ENCODE measurements around the gene HAO1.
A peak's percentile ranks its signal among the peaks of the same experiment; 100 is the strongest.

The HAO1 gene

DNA sequence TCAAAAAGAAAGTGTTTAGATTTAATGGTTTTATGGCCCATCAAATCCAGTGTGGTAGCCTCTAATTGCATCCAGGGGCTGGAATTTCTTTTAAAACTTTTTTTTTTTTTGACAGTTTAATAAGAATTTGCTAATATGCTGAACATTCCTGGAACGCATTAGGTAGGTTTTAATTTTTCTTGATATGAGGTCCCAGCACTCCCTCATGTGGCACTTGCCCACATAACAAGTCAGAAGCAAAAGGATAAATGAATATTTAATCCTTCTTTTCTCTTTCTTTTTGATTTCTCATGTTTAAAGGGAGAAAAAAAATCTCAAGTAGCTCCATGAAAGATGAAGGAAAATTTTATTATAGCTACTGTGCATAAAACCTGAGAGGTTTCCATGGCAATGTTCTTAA, 13.5 kb downstream of the HAO1 start:
- peak; percentile 45 for DNase-seq (ENCODE audit: low read depth)

DNA sequence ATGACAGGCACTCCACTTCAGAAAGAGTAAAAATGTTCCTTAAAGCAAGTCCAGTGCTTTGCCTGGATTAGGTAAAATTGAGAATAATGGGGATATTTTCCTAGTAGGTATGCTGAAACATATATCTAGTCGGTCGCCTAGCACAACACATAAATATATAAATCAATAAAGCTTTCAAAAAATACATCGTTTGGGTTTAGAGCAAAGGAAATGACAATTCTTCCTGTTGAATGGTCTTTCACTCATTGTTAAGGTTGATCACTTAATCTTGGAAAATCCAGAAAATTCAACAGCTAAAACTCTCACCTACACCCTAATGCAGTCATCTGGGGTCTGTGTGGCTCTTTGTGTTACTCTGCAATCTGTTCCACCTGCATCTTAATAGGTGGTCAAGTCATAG, 13.9 kb downstream of the HAO1 start:
- no peak for DNase-seq (ENCODE audit: low read depth)

DNA sequence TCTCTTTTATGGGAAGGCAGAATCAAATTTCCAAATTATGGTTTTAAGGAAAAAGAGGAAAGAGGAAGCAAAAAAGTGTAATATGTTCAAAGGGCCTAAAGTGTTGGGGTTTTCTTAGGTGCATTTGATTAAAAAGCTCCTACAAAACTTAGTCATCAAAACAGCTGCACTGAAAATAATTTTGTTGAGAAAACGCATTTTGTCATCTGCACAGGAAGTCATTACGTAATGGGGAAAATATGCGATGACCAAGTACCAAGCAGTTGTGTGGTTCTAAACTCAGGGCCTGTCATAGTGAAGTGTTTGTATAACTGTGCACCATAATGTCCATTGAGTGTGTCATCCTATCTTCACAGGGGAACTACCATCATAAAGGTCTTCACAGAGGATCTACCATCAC, 15.6 kb downstream of the HAO1 start:
- DNase-seq (ENCODE audit: low read depth): peak; percentile 76

DNA sequence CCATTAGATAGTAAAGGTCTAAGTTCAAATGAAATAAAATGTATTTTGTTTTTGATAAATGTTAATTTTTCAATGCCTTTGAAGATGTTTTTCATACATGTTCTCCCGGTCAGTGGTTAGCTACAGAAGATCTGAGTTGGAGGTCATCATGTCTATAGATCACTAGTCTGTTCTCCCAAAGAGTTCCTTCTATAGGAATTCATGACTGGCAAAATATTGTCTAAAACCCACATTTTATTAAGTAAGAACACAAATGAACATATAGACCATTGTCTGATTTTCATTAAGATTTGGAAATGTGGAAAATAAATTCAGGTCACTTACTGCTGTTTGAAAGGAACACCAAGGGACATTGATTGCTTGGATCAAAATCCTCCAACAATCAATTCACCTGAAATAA, 23.6 kb downstream of the HAO1 start:
- DNase-seq (ENCODE audit: low read depth): no peak

DNA sequence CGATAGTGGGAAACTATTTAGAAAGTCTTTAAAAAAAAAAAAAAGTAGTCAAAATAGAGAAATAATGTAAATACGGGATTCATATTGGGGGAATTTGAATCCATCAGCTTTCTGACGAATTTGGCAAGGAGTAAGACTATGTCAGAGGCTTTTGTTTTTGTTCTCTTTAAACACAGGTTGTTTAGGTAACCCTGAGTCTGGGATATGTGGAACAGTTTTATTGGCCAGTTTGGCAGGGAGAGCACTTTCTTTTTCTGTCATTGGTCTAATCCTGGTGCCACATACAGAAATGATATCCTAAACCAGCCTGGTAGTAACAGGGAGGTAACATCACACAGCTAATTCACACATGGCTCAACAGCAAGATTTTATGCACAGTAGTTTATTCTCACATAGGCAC, 27.7 kb downstream of the HAO1 start:
- no peak for DNase-seq (ENCODE audit: low read depth)

DNA sequence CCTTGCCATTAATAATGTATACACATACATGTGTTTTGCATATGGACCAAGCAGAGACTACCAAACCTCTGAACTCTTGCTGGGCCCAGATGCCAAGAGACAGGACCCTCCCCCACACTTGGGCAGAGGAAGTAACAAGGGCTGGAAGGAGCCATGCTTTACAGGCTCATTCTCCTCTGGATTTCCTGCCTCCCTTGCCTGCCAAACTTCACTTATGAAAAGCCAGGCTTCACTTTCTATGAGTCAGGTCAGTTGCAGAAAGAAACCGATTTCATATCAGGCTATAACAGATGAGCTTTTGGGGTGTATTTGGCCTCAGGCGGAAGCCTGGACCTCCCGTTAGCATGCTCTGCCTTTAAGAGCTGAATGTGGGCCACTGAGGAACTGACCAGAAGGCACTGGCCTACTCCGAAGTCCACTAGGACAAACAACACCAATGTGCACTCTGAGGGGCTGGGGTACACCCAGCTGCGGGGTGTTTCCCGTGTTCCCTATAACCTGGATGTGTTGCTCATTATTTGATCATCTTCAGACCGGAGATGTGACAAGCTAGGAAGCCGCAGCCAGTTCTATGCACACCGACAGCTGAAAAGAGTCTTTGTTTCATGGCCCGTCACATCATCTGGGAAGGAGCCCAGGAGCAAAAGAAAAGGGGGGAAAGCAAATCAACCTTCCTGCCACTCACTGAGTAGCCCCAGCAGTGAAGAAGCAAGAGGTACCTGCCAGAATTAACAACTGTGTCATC, 28.5 kb downstream of the HAO1 start:
- DNase-seq (ENCODE audit: low read depth): no peak

DNA sequence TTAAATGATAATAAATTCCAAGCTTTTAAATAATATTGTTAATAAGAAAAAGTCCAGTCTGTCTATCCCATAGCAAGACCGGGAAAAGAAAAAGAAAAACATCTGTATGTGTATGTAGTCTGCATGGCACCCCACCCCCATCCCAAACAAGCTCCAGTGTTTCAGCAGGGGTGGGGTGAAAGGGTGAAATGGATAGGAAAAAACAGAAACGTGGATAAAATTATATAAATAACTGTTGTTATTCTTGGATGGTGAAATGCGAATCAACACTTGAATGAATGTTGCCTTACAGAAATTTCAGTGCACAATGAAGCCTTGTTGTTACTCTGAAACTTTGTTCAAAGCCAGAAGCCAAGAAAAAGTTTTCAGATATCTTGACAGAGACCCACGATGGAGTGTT, 31.4 kb downstream of the HAO1 start:
- no peak for DNase-seq (ENCODE audit: low read depth)

DNA sequence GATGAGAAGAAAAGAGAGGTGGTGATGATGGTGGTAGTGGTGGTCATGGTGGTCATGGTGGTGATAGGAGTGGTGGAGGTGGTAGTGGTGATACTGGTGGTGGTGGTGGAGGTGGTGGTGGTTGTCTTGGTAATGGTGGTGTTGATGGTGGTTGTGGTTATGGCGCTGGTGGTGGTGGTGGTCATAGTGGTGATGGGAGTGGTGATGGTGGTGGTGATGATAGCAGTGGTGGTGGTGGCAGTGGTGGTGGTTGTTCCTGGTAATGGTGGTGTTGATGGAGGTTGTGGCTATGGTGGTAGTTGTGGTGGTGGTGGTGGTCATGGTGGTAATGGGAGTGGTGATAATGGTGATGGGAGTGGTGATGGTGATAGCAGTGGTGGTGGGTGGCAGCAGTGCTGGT, 36.8 kb downstream of the HAO1 start:
- DNase-seq (ENCODE audit: low read depth): no peak

DNA sequence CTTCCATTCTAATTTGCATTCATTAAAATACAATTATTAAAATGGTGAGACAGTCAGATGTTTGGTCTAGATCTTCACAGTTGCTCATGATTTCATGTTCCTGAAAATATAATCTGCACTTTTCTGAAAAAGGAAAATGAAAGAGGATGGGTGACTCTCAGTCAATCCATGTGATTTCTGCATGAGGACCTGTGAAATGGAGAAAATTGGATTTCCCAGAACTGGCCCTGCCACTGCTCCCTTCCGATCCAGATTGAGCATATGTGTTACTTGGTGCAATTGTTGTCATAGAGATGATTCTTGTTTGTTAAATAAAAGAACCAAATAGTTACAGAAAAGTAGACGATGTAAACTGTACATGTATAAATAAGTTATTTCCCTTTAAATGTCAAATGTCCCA, 37.4 kb downstream of the HAO1 start:
- DNase-seq (ENCODE audit: low read depth): no peak

DNA sequence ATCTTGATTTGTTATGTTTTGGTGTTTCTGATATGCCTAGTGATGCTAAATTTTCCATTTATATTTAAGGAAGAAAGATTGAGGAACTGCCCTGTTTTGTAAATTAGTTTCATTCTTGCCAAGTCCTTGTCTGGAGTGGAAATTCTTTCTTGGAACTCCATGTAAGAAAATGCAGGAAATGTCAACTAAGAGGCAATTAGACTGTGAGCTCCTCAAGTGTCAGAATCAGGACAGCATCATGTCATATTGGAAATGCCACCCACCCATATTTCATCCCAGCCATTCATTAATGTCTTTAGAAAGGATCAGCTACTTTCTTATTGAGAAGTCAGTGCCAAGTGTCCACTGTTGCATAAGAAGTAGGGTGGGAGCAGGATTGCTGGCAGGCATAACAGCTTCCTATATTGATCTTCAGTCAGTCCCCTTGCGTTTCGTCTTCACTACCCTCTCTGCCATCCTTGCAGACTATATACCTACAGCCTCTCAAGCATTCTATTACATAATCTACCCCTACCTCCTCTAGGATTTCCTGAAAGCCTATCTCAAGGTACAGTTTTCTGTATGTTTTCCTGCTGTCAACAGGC, 42.4 kb downstream of the HAO1 start:
- DNase-seq (ENCODE audit: low read depth): no peak

DNA sequence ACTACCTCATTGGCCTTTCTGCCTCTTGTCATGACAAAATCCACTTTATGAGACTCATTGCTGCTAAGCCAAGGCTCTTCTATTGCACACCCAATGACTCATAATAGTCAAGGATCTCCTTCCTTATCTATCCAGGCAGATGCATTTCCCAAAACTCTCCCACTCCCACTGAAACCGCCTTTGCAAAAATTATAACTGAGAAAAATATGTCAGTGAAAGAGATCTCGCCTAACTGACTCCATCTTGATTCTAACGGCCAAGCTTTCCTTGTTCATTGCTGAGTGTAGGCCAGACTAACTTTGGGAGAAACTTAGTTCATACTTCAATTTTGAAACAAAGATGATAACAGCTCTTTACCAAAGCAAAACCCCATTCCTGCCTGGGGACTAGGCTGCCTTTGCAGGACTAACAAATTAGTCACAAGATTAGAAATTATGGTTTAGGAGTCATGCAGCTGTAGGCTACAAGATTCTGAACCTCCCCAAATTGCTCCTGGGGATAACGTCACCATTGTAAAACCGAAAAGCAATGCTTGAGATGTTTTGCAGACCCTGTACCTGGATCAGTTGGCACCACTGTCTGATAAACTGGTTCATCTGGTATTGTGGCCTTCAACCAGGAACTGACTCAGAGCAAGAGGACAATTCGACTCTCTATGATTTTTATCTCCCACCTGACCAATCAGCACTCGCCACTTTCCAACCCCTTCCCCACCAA, 47.1 kb downstream of the HAO1 start:
- no peak for DNase-seq (ENCODE audit: low read depth)

DNA sequence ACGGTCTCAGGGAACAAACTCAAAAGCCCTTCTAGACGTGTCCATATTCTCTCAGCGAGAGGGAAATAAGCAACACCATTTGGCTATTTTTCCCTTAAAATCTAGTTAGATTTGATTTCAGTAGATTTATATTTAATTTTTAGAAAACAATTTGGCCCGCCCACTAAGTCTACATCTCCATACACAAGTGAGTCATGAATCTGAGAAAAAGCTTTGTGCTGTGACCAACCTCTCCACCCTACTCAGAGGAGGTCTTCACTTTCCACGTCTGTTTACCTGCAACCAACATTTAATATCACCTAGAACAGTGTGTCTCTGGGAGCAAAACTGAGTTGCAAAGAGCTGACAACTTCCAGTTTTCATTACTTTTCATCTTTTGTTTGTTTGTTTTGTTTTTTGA, 48.6 kb downstream of the HAO1 start:
- DNase-seq (ENCODE audit: low read depth): no peak

DNA sequence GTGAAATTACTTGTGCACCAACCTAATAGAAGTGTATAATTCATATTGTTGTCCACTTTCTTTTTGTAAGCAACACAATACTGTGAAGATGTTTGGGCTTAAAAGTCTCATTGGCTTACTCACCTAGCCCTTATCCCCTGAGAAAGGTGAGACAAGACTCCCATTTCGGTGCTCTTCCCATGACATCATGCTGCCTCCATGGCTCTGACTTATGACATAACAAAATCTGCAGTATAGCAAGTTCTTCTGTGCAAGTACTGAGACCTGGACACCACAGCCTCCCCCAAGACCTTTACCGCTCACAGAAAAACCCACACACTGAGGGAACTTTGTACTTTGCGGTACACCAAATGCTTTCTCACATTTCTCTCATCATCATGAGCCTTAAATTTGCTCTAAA, 50.5 kb downstream of the HAO1 start:
- DNase-seq (ENCODE audit: low read depth): no peak

DNA sequence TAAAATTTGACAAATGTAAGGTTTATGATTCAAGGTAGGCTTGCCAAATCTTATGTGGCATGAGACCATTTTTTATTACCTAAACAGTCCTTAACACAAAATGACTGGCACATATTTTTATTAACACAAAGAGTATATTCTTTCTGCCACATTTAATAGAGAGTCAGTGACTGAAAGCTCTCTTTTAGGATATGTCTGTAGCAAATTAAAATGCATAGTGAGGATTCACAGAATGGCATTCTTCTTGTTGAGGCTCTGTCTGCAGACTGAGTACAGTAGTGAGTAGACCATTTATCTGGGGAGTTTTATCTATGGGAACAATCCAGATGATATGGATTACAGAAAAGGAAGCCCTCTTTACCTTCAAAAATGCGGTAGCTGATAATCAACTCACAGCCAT, 56.5 kb downstream of the HAO1 start:
- no peak for DNase-seq (ENCODE audit: low read depth)

DNA sequence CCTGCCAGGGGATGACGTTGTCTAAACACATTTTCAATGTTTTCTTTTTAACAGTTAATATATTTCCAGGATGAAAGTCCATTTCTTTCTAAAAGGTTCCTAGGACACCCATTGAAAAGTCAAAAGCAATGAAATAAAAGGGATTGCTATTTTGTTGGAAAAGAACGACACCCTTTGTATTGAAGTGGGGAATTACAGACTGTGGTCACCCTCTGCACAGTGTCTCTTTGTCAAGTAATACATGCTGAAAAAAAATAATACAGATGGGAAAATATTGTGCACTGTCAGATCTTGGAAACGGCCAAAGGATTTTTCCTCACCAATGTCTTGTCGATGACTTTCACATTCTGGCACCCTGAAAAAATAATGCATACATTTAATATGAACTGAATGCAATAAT, 56.9 kb downstream of the HAO1 start:
- no peak for DNase-seq (ENCODE audit: low read depth)

DNA sequence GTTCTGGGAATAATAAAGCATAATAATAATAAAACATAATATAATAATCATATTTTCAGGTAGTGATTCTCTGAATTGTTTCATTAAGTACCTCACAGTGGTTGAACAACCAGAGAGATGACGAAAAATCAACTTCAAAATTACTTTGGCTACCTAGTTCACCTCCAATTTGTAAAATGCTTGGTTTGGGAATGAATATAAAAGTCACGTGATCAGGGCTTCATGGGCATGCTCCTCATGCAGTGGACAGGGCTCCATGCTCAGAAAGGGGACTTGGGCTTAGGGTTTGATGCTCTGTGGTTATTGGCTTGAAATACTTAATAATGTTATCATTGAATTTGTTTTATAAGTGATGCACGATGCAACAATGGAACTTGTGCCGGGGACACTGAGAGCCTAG, 58.2 kb downstream of the HAO1 start:
- DNase-seq (ENCODE audit: low read depth): no peak

DNA sequence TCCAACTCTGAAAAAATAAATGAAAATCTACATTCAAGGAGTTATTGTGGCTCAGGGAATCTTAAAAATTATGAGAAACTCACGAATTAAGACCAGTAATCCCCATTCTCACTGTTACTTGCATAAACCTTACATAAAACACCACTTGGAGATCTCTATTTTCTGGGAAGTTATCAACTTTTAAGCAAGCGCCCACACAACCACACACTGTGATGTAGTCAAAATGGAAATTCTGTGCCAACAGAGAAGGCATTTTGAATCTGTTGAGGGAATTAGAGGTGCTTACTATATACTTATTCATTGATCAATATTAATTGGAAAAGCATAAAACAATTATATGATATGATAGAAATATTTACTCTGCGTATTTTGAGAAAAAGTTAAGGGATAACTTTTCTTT, 58.7 kb downstream of the HAO1 start:
- DNase-seq (ENCODE audit: low read depth): no peak

DNA sequence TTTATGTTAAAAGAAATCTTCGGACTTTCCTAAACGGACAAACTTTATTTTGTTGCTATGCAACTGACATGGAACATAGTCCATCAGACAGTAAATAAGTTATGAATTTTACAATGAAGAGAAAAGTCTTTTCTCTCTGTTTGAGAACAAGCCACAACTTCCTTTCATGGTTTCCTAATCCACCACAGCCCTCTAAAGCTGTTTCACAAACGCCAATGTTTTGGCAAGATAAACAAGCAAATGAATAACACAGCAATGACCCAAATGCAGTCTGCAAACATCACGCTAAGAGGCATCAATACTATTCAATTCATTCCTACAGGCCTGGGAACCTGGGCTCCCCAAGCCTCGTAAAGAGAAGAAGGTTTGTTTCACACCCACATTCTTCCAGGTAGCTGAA, 60.4 kb downstream of the HAO1 start:
- DNase-seq (ENCODE audit: low read depth): peak; percentile 77

DNA sequence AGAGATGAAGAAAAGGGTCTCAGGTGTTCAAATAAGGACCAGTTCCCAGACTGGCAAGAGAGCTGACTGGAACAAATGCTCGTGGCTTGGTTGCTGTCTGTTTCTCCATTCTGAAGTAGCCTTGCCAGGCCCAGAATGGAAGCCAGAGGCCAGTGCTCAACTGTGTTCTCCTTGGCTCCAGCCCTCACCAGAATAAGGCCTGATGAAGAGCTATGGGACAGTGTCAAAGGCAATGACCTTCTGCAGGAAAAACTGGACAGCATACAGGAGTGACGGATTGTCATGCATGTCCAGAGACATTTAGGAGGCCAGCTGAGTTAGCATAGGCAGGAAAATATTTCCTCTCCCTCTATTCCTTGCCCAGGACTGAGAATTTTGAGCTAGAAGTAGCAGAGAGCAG, 72.2 kb downstream of the HAO1 start:
- DNase-seq (ENCODE audit: low read depth): no peak

DNA sequence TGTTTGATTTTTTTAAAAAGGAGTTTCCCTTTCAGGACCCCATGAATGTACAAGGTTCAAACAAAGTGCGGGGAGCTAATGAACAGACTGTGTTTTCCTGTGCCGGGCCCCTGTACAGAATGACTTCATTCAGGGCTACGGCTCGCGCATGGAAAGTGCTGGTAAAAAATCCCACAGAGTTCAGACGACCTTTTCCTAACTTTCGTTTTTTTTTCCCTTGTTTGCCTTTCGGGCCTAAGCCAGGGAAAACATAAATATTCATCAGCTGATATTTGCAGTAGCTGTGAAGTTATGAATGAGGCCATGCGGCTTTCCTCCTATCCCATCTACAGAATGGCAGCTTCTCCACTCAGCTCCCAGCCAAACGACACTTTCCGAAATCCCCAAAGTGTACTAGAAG, 74.0 kb downstream of the HAO1 start:
- DNase-seq (ENCODE audit: low read depth): no peak

DNA sequence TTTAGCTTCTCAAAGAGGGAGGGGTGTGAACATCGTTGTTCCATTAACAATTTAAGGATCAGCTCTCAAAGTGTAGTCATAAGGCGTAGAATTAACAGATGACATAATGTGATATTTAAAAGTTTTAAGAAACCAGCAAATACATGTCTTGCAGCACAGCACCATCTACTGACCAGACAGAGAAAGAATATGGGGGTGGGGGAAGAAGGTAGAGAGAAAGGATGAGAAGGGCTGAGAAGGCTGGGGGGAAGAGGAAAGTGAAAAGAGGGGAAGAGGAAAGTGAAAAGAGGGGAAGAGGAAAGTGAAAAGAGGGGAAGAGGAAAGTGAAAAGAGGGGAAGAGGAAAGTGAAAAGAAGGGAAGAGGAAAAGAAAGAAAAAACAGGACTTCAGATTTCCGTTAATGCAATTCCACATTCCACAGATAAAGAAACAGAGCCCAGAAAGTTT, 80.9 kb downstream of the HAO1 start:
- peak; percentile 64 for DNase-seq (ENCODE audit: low read depth)

DNA sequence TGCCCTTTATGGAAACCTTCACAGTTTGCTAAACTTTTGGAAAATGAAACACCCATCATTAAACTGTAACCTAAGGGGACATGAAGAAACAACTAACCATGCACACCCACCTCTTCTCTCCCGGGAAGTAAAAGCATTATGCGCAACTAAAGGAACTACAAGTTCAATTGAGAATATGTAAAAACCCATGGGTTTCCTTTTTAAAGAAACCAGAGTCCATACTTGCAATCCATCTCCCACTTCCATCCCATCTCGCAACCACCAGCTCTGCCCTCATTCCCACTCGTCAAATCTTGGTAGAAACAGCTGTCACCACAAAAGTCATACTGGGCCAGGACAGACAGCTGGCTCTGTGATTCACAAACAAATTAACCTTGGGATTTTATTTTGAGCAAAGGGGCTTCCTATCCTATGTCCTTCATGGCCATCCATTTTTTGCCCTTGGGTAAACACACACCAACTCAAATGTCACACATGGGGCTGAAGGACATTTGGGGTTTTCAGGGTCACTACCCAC, 81.5 kb downstream of the HAO1 start:
- DNase-seq (ENCODE audit: low read depth): no peak

DNA sequence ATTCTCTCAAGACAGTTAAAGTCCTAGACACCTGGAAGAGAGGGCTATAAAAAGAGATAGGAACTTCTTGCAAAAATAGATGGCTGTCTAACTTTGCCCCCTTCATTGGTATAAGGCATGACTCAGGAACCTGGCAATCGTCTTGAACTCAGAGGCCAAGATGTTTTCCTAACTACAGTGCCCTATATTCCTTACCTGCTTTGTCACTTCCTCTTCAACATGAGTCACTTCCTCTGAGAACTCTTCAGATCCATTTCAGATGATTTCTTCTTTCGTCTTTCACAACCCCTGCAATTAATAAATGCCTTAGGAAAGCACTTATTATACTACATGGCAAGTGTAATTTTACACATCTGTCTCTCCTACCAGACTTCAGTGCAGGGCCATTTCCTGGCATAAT, 83.5 kb downstream of the HAO1 start:
- peak; percentile 52 for DNase-seq (ENCODE audit: low read depth)

Measured in fibroblast of gingiva (primary cell).